Caco-2 (cell line): ENCODE data around the gene DLG4. TPM values are rescaled to one million over a fixed set of nuclear protein-coding genes. Genes with fewer than 3 reads are reported as not detected.

Source experiments
- BruUV-seq: library from RNA; stranded (reverse); fragments of 400-500 nt; replicated peaks from 2 replicates; lab custom pipeline; 2021; lab: Mats Ljungman, UMichigan
- CTCF ChIA-PET: fragments of 300-600 bp; sonication (Branson Sonifier 250); formaldehyde crosslinking; loops from one replicate; lab custom pipeline; 2022; ENCODE audit warnings: antibody characterized with exemption; lab: Charles Lee
- POLR2A ChIA-PET: fragments of 300-600 bp; sonication (Branson Sonifier 250); formaldehyde crosslinking; loops from one replicate; lab custom pipeline; 2022; ENCODE audit warnings: antibody characterized with exemption; lab: Charles Lee
- DNase-seq, 2 experiments: peaks; one replicate each; pipeline versions ENCODE4 v3.0.0 to v3.0.0-alpha.2; 2020 to 2022
- H3K27me3 ChIP-seq: replicated peaks from 2 replicates; pipeline ENCODE4 v1.6.0; 2011; ENCODE audit warnings: low read length; ENCODE audit not compliant: control insufficient read depth, insufficient read depth
- H3K36me3 ChIP-seq: 2 replicates; pipeline ENCODE4 v1.5.1; 2011; ENCODE audit warnings: low read length; ENCODE audit not compliant: control insufficient read depth, insufficient read depth
- H3K4me1 ChIP-seq: fragments of 250-450 bp; sonication (Bioruptor Pico); 2 replicates; pipeline ENCODE4 v1.5.1; 2020; ENCODE audit warnings: mild to moderate bottlenecking
- H3K4me3 ChIP-seq: 2 replicates; pipeline ENCODE4 v1.5.1; 2011; ENCODE audit warnings: low read depth, mild to moderate bottlenecking, control low read depth, low read length
- H3K9me3 ChIP-seq: fragments of 250-450 bp; sonication (Bioruptor Pico); 2 replicates; pipeline ENCODE4 v1.5.1; 2020; ENCODE audit warnings: mild to moderate bottlenecking, moderate library complexity
- H3K27ac Mint-ChIP-seq: one replicate; pipeline ENCODE4 v1.8.0; 2022; ENCODE audit warnings: mixed read lengths; ENCODE audit not compliant: unreplicated experiment
- H3K27me3 Mint-ChIP-seq: one replicate; pipeline ENCODE4 v1.8.0; 2022; ENCODE audit warnings: mixed read lengths; ENCODE audit not compliant: insufficient read depth, unreplicated experiment
- H3K36me3 Mint-ChIP-seq: one replicate; pipeline ENCODE4 v1.8.0; 2022; ENCODE audit warnings: mild to moderate bottlenecking, mixed read lengths; ENCODE audit not compliant: insufficient read depth, unreplicated experiment
- H3K4me1 Mint-ChIP-seq: one replicate; pipeline ENCODE4 v1.8.0; 2022; ENCODE audit warnings: low read depth, mixed read lengths; ENCODE audit not compliant: unreplicated experiment
- H3K4me3 Mint-ChIP-seq: one replicate; pipeline ENCODE4 v1.8.0; 2022; ENCODE audit warnings: mild to moderate bottlenecking, moderate library complexity, mixed read lengths; ENCODE audit not compliant: unreplicated experiment
- H3K9me3 Mint-ChIP-seq: one replicate; pipeline ENCODE4 v1.8.0; 2022; ENCODE audit warnings: mixed read lengths; ENCODE audit not compliant: unreplicated experiment
- CTCF ChIP-seq, 2 experiments: fragments of 200-600 bp in 1 of 2; IDR thresholded peaks; 1 replicate in 1 of 2; 2 replicates in 1 of 2; pipeline versions ENCODE4 v1.5.1 to v1.8.0; 2011 to 2022; ENCODE audit warnings: antibody characterized with exemption in 1 of 2, control low read depth in 1 of 2, inconsistent platforms in 1 of 2, low read depth in 1 of 2, low read length in 1 of 2, mild to moderate bottlenecking in 1 of 2, moderate library complexity in 1 of 2; ENCODE audit not compliant: insufficient read depth in 1 of 2, severe bottlenecking in 1 of 2, unreplicated experiment in 1 of 2
- intact Hi-C: fragments of 100-400 bp; cut with micrococcal nuclease; formaldehyde crosslinking; loops from one replicate; pipeline ENCODE4 v1.10.0; 2022; ENCODE audit not compliant: unreplicated experiment
- total RNA-seq: library from RNA; stranded (reverse); gene quantifications from 2 replicates; pipeline ENCODE4 v1.2.3, GENCODE V29; 2022

The DLG4 gene
- total RNA-seq, 1 experiment from 2014 or later: 0.98 TPM

GRCh38 chr17:7250695-7251627, 31.3 kb upstream of the DLG4 start:
- H3K27me3 Mint-ChIP-seq: no peaks in the 10 kb centered on the region
- no peaks in the 10 kb centered on the region for H3K27me3 ChIP-seq
- DNase-seq: no peak
- peaks cover 11% of the 10 kb centered on the region for H3K4me1 Mint-ChIP-seq
- no peak for TF ChIP-seq CTCF (IDR thresholded peaks at IDR 0.05; ENCODE audit: insufficient read depth in 1 of 2, low read depth in 1 of 2, low read length in 1 of 2, severe bottlenecking in 1 of 2, unreplicated experiment in 1 of 2)
- no TSS peak for BruUV-seq
- POLR2A ChIA-PET: interaction anchor here (1.0 kb wide), 1 partner anchor 9 kb away, joined by 3 read pairs; the partner anchor contains the start of gene GABARAP
- H3K36me3 ChIP-seq: no peaks in the 10 kb centered on the region
- H3K27ac Mint-ChIP-seq: peak overlapping the region; percentile 70
- H3K9me3 ChIP-seq: no peaks in the 10 kb centered on the region
- H3K4me1 ChIP-seq: no peaks in the 10 kb centered on the region
- CTCF ChIA-PET: interaction anchor here (1.0 kb wide), 1 partner anchor 9 kb away, joined by 3 read pairs; no protein-coding TSS in a partner anchor
- intact Hi-C loops: no loop called here
- peak overlapping the region; percentile 64 for H3K4me3 ChIP-seq
- H3K36me3 Mint-ChIP-seq: peaks cover 57% of the 10 kb centered on the region
- H3K9me3 Mint-ChIP-seq: no peaks in the 10 kb centered on the region
- peak overlapping the region; percentile 88 for H3K4me3 Mint-ChIP-seq

- Histone ChIP-seq H3K9me3 (no peaks in the 10 kb centered on the region), H3K27me3 (no peaks in the 10 kb centered on the region), H3K4me3 (0 out of 2 replicates have a peak overlapping the region, but pooled peaks have one; percentile 64), H3K36me3 (no peaks in the 10 kb centered on the region), H3K4me1 (no peaks in the 10 kb centered on the region)
- H3K27ac Mint-ChIP-seq: no peak overlapping the region
- H3K9me3 Mint-ChIP-seq: no peaks in the 10 kb centered on the region
- H3K36me3 Mint-ChIP-seq: peaks cover 54% of the 10 kb centered on the region
- DNase-seq: no peak
- H3K27me3 Mint-ChIP-seq: no peaks in the 10 kb centered on the region
- H3K4me1 Mint-ChIP-seq: peaks cover 11% of the 10 kb centered on the region
- POLR2A ChIA-PET: no interaction called here
- CTCF ChIA-PET: no interaction called here
- H3K4me3 Mint-ChIP-seq: peak overlapping the region; percentile 88
- no TSS peak for BruUV-seq
- no peak for TF ChIP-seq CTCF (IDR thresholded peaks at IDR 0.05; ENCODE audit: insufficient read depth in 1 of 2, low read depth in 1 of 2, low read length in 1 of 2, severe bottlenecking in 1 of 2, unreplicated experiment in 1 of 2)
- intact Hi-C loops: no loop called here
Measured at GRCh38 chr17:7249830-7250229, 30.2 kb upstream of the DLG4 start.

- Histone ChIP-seq H3K4me1 (no peaks in the 10 kb centered on the region), H3K27me3 (no peaks in the 10 kb centered on the region), H3K36me3 (no peaks in the 10 kb centered on the region), H3K9me3 (no peaks in the 10 kb centered on the region), H3K4me3 (no peak overlapping the region)
- no TSS peak for BruUV-seq
- H3K4me3 Mint-ChIP-seq: peak overlapping the region; percentile 44
- no peak for DNase-seq
- no peak overlapping the region for H3K27ac Mint-ChIP-seq
- ChIA-PET POLR2A (no interaction called here), CTCF (no interaction called here)
- no peaks in the 10 kb centered on the region for H3K9me3 Mint-ChIP-seq
- H3K4me1 Mint-ChIP-seq: peaks cover 11% of the 10 kb centered on the region
- TF ChIP-seq CTCF (IDR thresholded peaks at IDR 0.05; ENCODE audit: insufficient read depth in 1 of 2, low read depth in 1 of 2, low read length in 1 of 2, severe bottlenecking in 1 of 2, unreplicated experiment in 1 of 2): no peak
- H3K27me3 Mint-ChIP-seq: no peaks in the 10 kb centered on the region
- intact Hi-C loops: no loop called here
- H3K36me3 Mint-ChIP-seq: peaks cover 54% of the 10 kb centered on the region
Measured at GRCh38 chr17:7249214-7249613, 29.6 kb upstream of the DLG4 start.
